Measurements from ENCODE around the gene GABRR3.

DNA sequence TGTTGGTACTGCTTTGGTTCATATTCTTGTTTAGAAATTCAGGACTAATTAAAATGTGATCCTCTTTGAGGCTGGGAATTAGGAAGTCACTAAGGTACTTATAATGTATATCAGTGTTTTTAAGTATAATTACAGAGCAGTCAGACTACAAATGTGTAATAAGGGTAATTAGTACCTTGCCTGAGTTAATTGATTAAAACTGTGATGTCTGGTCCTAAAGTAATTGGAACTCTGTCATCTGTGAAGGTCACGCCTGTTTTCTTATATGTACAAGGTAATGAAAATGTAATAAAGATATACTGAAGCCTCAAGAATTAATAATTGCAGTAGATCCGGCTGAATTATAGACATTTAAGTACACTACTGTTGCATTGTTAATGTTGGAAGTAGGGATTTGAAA lies 95.7 kb downstream of the GABRR3 start:
- no peak for TF ChIP-seq EZH2 (IDR thresholded peaks at IDR 0.05; ENCODE audit: low read length, missing control alignments)
- TF ChIP-seq, protein P1, sequence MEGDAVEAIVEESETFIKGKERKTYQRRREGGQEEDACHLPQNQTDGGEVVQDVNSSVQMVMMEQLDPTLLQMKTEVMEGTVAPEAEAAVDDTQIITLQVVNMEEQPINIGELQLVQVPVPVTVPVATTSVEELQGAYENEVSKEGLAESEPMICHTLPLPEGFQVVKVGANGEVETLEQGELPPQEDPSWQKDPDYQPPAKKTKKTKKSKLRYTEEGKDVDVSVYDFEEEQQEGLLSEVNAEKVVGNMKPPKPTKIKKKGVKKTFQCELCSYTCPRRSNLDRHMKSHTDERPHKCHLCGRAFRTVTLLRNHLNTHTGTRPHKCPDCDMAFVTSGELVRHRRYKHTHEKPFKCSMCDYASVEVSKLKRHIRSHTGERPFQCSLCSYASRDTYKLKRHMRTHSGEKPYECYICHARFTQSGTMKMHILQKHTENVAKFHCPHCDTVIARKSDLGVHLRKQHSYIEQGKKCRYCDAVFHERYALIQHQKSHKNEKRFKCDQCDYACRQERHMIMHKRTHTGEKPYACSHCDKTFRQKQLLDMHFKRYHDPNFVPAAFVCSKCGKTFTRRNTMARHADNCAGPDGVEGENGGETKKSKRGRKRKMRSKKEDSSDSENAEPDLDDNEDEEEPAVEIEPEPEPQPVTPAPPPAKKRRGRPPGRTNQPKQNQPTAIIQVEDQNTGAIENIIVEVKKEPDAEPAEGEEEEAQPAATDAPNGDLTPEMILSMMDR (conservative IDR thresholded peaks at IDR 0.05 in 1 of 2, IDR thresholded peaks at IDR 0.05 in 1 of 2; ENCODE audit: low read depth in 1 of 2, low read length in 2 of 2): no peak
